K562 (cell line): ENCODE results near the gene ME3.

ENCODE experiments used
- NFYB ChIP-seq: IDR thresholded peaks from 2 replicates; pipeline ENCODE4 v1.6.1; 2011; ENCODE audit warnings: mild to moderate bottlenecking, moderate library complexity; ENCODE audit not compliant: insufficient read length; ENCODE audit errors: extremely low read depth
- TF ChIP-seq, protein P1 (sequence below): IDR thresholded peaks from 3 replicates; pipeline ENCODE4 v1.6.1; 2011; ENCODE audit warnings: borderline replicate concordance, mild to moderate bottlenecking, moderate library complexity; ENCODE audit not compliant: insufficient read length; ENCODE audit errors: extremely low read depth

DNA sequence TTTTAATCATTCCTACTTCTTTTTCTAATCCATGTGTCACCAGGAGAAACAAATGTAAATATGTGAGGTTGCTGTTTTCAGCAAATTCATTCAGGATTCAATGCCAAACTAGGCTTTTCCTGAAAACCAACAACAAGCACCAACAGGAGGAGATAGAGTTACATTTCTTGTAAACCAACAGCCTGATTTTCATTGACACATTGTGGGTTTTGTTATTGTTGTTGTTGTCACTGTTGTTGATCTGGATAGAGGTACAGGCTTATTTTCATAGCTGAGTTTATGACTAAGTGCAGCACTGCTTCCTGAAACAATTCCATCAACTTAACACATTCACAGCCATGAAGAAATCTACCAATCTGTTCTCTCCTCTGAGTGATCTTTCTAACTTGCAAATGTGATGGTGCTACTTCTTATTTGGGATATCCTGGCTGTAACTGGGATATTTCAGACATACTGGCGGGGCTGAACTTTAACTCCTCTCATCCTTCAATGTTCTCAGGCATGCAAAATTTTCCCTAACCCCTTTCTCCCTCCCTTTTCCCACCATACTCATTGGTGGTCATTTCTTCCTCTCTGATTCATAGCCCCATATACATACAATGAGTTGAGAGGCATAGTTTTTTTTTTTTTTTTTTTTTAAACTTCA is 65.5 kb downstream of the ME3 start:
- no peak for TF ChIP-seq NFYB
- TF ChIP-seq, protein P1, sequence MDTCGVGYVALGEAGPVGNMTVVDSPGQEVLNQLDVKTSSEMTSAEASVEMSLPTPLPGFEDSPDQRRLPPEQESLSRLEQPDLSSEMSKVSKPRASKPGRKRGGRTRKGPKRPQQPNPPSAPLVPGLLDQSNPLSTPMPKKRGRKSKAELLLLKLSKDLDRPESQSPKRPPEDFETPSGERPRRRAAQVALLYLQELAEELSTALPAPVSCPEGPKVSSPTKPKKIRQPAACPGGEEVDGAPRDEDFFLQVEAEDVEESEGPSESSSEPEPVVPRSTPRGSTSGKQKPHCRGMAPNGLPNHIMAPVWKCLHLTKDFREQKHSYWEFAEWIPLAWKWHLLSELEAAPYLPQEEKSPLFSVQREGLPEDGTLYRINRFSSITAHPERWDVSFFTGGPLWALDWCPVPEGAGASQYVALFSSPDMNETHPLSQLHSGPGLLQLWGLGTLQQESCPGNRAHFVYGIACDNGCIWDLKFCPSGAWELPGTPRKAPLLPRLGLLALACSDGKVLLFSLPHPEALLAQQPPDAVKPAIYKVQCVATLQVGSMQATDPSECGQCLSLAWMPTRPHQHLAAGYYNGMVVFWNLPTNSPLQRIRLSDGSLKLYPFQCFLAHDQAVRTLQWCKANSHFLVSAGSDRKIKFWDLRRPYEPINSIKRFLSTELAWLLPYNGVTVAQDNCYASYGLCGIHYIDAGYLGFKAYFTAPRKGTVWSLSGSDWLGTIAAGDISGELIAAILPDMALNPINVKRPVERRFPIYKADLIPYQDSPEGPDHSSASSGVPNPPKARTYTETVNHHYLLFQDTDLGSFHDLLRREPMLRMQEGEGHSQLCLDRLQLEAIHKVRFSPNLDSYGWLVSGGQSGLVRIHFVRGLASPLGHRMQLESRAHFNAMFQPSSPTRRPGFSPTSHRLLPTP, result no peak
